AG10803 (cell line): Measurements from ENCODE around the gene FAM131B.

Source experiments
- DNase-seq: peaks from one replicate; pipeline ENCODE4 v3.0.0; 2010; ENCODE audit warnings: low read depth
- H3K4me3 ChIP-seq: 2 replicates; pipeline ENCODE4 v1.5.1; 2011; ENCODE audit warnings: mild to moderate bottlenecking, low read length, control low read depth
- CTCF ChIP-seq: conservative IDR thresholded peaks from 2 replicates; pipeline ENCODE4 v1.5.1; 2011; ENCODE audit warnings: mild to moderate bottlenecking, low read length, control low read depth, inconsistent platforms

FAM131B gene

GRCh38 chr7:143384661-143385631 lies 22.4 kb upstream of the FAM131B start:
- DNase-seq, result no peak
- TF ChIP-seq CTCF, result no peak
- peak overlapping the region; percentile 89 for H3K4me3 ChIP-seq

GRCh38 chr7:143384148-143384547 lies 21.6 kb upstream of the FAM131B start:
- no peak for DNase-seq
- peak overlapping the region; percentile 89 for H3K4me3 ChIP-seq
- no peak for TF ChIP-seq CTCF

GRCh38 chr7:143383642-143383957 lies 21.1 kb upstream of the FAM131B start:
- peak overlapping the region; percentile 89 for H3K4me3 ChIP-seq
- DNase-seq, result no peak
- TF ChIP-seq CTCF, result no peak

- DNase-seq, result no peak
- TF ChIP-seq CTCF, result no peak
- peak overlapping the region; percentile 89 for H3K4me3 ChIP-seq
Measured at GRCh38 chr7:143382791-143383641, 20.5 kb upstream of the FAM131B start.

- TF ChIP-seq CTCF, result no peak
- no peak for DNase-seq
- peak overlapping the region; percentile 89 for H3K4me3 ChIP-seq
Measured at GRCh38 chr7:143382126-143382790, 19.7 kb upstream of the FAM131B start.

GRCh38 chr7:143381427-143382125 lies 19.1 kb upstream of the FAM131B start:
- peak overlapping the region; percentile 89 for H3K4me3 ChIP-seq
- TF ChIP-seq CTCF, result no peak
- DNase-seq, result peak; percentile 76
